HG02970 (cell line): ENCODE results near the gene KIF23.
A peak's percentile ranks its signal among the peaks of the same experiment; 100 is the strongest.
"Not testable (repeated sequence)": the region's sequence is repeated elsewhere in the genome, so short reads cannot be mapped to it uniquely, and the experiment has no call there.

ENCODE experiments used
- ATAC-seq: cut with Tn5 transposase; IDR thresholded peaks from one replicate; pipeline ENCODE4 v1.9.1; 2021; ENCODE audit warnings: mild to moderate bottlenecking, moderate library complexity, moderate number of reproducible peaks; ENCODE audit not compliant: unreplicated experiment, low FRiP score

Gene KIF23

DNA sequence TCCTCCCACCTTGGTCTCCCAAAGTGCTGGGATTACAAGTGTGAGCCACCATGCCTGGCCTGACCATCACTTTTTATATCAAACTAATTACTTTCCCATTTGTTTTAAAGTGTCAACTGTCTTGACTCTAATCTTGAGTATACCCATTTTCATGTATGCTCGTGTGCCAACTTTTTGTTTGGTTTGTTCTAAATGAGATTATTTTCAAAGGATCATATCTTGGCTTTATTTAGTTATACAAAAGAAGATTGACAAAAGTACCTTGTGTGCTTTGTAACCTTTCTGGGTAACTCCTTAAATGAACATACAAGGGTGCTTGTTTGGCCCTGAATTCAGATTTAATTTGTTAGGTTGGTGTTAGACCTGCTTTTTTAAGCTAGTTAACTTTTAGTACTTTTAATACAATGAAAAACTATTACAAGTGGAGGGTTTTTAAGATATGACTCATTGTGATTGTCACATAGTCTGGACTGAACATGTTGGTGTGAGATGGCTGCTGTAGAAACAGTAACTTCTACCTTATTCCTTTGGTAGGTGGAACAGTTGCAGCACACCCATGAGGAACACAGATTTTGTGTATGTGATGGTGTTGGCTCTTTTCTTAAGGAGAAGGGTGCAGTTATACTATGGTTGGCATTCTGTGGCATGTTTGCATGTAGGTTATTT, 10.7 kb downstream of the KIF23 start:
- ATAC-seq = no peak

DNA sequence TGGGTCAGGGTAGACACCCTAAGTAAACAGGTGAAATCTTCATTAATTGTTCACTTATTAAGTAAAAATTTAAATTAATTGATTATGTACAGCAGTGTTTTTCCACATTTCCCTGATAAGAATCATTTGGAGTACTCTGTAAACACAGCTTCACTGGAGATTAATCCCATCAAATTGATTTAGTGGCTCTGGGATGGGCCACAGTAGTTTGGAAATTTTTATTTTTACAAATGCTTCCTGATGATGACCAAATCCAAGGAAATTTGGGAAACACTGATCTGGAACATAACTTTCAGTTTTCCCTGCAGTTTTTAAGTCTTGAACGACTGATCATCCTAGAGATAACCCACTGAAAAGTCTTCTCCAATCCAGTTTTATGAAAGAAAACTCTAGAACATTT, 19.7 kb downstream of the KIF23 start:
- ATAC-seq = no peak

GRCh38 chr15:69434238-69434637, 20.1 kb downstream of the KIF23 start:
- ATAC-seq = no peak

DNA sequence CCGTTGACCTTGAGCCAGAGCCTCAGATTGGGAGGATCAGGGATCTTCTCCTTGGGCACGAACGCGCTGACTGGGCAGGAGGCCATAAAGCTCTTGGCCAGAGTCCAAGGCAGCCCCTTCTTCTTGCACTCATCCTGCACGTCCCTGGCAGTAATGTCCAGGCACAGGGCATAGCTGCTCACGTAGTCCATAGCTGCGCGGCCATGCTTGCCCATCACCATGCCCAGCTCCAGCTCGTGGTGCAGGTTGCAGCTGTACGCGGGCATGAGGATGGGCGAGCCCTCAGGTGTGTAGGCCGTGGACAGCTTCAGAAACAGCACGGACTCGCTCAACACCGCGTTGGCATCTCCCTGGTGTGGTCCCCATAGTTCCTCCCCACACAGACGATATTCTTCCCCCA, 20.5 kb downstream of the KIF23 start:
- no peak for ATAC-seq

GRCh38 chr15:69435985-69436384, 21.8 kb downstream of the KIF23 start:
- no peak for ATAC-seq

DNA sequence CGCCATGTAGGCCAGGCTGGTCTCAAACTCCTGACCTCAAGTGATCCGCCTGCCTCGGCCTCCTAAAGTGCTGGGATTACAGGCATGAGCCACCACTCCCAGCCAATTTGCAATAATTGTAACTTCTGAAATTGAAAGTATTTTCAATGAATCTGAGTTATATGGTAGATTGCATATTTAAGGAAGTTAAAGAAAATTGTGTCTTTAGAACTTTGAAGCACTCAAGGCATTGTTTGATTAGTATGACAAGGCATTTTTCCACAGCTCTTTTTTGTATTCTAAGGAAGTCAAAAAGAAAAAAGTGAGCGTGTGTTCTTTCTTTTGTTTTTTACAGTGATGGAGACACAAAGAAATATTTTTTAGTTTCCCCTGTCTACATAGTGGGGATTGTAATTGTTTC, 22.8 kb downstream of the KIF23 start:
- ATAC-seq = no peak

GRCh38 chr15:69439623-69440022, 25.5 kb downstream of the KIF23 start:
- ATAC-seq = no peak

- ATAC-seq = no peak
Measured at GRCh38 chr15:69443032-69443611, 29.0 kb downstream of the KIF23 start.

- ATAC-seq = no peak
Measured at GRCh38 chr15:69444686-69445085, 30.5 kb downstream of the KIF23 start.

- ATAC-seq = no peak
Measured at GRCh38 chr15:69446953-69447352, 32.8 kb downstream of the KIF23 start.

DNA sequence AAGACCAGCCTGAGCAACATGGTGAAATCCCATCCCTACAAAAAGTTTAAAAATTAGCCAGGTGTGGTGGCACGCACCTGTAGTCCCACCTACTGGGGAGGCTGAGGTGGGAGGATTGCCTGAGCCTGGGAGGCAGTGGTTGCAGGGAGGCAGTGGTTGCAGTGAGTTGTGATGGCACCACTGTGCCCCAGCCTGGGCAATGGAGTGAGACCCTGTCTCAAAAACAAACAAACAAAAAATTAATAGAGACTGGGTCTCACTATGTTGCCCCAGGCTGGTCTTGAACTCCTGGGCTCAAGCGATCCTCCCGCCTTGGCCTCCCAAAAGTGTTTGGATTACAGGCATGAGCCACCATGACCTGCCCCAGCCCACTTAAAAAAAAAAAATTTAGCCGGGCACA, 36.1 kb downstream of the KIF23 start:
- ATAC-seq = not testable (repeated sequence)

- no peak for ATAC-seq
Measured at GRCh38 chr15:69450968-69451695, 37.0 kb downstream of the KIF23 start.

- ATAC-seq = peak; percentile 30
Measured at GRCh38 chr15:69451951-69452691, 38.0 kb downstream of the KIF23 start.

GRCh38 chr15:69452692-69453521, 38.8 kb downstream of the KIF23 start, which contains the start of gene RPLP1:
Gene RPLP1 (plus strand): TSS chr15:69452818. CDS start chr15:69452949, 131 bp downstream.
- peak; percentile 85 for ATAC-seq

DNA sequence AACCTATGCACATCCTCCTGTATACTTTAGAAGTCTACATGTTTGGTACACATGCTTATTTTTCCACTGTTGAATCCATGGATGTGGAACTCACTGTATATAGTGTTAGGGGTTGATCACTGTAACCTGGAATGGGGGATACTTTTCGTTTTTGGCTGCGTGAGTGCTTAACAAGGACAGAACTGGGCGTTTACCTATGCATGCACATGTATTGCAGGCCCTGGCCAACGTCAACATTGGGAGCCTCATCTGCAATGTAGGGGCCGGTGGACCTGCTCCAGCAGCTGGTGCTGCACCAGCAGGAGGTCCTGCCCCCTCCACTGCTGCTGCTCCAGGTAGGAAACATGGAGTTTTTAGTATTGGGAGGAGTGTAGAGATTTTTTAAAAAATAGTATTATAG, 40.8 kb downstream of the KIF23 start:
- ATAC-seq = no peak

DNA sequence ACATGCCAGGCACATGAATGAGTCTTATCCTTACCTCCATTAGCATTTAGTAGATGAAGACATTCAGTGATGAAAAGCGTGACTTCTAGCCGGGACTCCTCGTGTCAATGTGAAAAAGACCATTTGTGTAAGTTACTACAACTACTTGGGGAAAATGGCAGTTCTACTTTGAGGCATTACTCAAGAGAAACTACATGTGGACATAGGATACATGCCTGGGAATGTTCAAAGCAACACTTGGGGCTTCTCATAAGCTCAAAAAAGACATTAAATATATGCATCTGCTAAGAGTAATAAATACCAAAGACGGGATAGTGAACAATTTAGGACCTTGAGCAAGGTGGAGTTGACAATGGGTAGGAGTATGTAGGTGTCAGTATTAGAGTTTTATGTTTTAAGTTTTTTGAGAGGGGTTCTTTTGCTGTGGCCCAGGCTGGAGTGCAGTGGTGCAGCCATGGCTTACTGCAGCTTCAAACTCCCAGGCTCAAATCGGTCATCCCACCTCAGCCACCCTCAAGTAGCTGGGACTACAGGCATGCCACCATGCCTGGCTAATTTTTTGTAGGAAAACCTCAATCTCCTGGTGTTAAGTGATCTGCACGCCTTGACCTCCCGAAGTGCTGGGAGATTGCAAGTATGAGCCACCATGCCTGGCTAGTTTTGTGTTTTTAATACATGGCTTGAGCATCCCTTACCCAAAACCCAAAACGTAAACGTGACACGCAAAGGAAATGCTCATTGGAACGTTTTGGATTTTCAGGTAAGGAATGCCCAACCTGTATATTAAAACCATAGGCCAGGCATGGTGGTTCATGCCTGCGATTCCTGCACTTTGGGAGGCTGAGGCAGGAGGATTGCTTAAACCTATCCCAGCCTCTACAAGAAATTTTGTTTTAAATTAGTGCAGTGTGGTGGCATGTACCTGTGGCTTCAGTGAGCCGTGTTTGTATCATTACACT, 42.3 kb downstream of the KIF23 start:
- ATAC-seq = no peak

DNA sequence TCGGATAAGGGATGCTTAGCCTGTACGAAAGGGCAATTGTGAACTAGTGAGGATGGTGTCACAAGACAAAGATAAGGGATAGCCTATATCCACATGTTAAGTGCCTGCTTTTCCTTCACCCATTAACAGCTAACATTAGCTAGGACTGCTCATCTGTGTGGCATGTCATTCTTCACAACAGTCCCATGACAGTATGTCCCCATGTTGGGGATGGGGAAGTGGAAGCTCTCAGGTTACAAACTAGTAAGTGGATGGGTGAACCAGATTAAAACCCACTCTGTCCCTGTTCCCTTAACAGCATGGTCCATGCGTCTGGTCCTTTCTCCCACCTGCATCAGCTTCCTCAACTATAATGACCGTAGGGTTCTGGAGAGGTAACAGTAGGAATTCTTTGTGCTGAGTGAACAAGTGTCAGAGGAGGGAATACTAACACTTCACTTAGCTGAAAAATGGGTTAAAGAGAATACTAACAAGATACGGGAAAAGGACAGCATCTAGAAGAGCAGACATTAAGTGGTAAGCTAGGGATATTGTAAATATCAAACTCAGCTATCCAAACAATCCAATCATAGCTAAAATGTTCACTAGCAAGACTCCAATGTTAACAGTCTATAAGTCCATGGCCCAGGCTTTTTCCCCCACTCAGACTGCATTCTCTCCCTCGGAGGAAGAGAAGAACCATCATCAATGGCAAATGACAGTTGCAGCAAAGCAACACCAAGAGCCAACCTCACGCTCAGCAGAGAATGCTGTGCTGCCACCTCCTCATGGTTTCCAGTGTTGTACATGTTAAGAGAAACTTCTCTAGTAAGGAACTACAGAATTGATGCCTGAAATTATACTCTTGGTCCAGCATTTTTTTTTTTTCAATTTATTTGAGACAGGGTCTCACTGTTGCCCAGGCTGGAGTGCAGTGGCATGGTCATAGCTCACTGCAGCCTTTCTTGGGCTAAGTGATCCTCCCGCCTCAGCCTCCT, 43.4 kb downstream of the KIF23 start:
- ATAC-seq = no peak

- no peak for ATAC-seq
Measured at GRCh38 chr15:69459066-69459465, 44.9 kb downstream of the KIF23 start.
